HL-60/S4 treated with retinoic acid at 250 ng/mL for 4 days and 3 days (cell line): ENCODE measurements around the gene IFNGR1.
"Not testable (repeated sequence)": the region's sequence is repeated elsewhere in the genome, so short reads cannot be mapped to it uniquely, and the experiment has no call there.

Experiments used
- in situ Hi-C: fragments of 300-500 bp; cut with MboI; formaldehyde crosslinking; loops from 2 replicates; pipeline ENCODE4 v1.7.0; 2022; ENCODE audit warnings: low sequenced_read_pairs

IFNGR1 gene

GRCh38 chr6:137215630-137216029 lies 3.6 kb downstream of the IFNGR1 start:
- in situ Hi-C loops = not testable (repeated sequence)

GRCh38 chr6:137214931-137215330 lies 4.3 kb downstream of the IFNGR1 start:
- in situ Hi-C loops = no loop called here

- in situ Hi-C loops = no loop called here
Observed at GRCh38 chr6:137213813-137214212, 5.4 kb downstream of the IFNGR1 start.

- in situ Hi-C loops = no loop called here
Observed at GRCh38 chr6:137213331-137213740, 5.8 kb downstream of the IFNGR1 start.

- in situ Hi-C loops = no loop called here
Observed at GRCh38 chr6:137211910-137212309, 7.3 kb downstream of the IFNGR1 start.

- in situ Hi-C loops = no loop called here
Observed at GRCh38 chr6:137210903-137211302, 8.3 kb downstream of the IFNGR1 start.

GRCh38 chr6:137208279-137208678 lies 10.9 kb downstream of the IFNGR1 start:
- in situ Hi-C loops = no loop called here

GRCh38 chr6:137207457-137207856 lies 11.7 kb downstream of the IFNGR1 start:
- in situ Hi-C loops = not testable (repeated sequence)

- in situ Hi-C loops = no loop called here
Observed at GRCh38 chr6:137206577-137206976, 12.6 kb downstream of the IFNGR1 start.

- in situ Hi-C loops = no loop called here
Observed at GRCh38 chr6:137203256-137203655, 15.9 kb downstream of the IFNGR1 start.

GRCh38 chr6:137202078-137202477 lies 17.1 kb downstream of the IFNGR1 start:
- in situ Hi-C loops = no loop called here

GRCh38 chr6:137201006-137201405 lies 18.2 kb downstream of the IFNGR1 start:
- in situ Hi-C loops = no loop called here

GRCh38 chr6:137200288-137200687 lies 18.9 kb downstream of the IFNGR1 start:
- in situ Hi-C loops = no loop called here

GRCh38 chr6:137197684-137198645 lies 21.2 kb downstream of the IFNGR1 start:
- in situ Hi-C loops = no loop called here

GRCh38 chr6:137193256-137194070 lies 25.7 kb downstream of the IFNGR1 start:
- in situ Hi-C loops = no loop called here

GRCh38 chr6:137192821-137193220 lies 26.4 kb downstream of the IFNGR1 start:
- in situ Hi-C loops = no loop called here

GRCh38 chr6:137191670-137192069 lies 27.5 kb downstream of the IFNGR1 start:
- in situ Hi-C loops = no loop called here

GRCh38 chr6:137191236-137191635 lies 27.9 kb downstream of the IFNGR1 start:
- in situ Hi-C loops = no loop called here

- in situ Hi-C loops = no loop called here
Observed at GRCh38 chr6:137190583-137191094, 28.5 kb downstream of the IFNGR1 start.

- in situ Hi-C loops = no loop called here
Observed at GRCh38 chr6:137188855-137189254, 30.3 kb downstream of the IFNGR1 start.

GRCh38 chr6:137185290-137185689 lies 33.9 kb downstream of the IFNGR1 start:
- in situ Hi-C loops = no loop called here
